H1 (cell line): ENCODE data around the gene GRID1. TPM values are rescaled to one million over a fixed set of nuclear protein-coding genes. Genes with fewer than 3 reads are reported as not detected.
A peak's percentile ranks its signal among the peaks of the same experiment; 100 is the strongest.

Experiments used
- CTCF ChIA-PET: fragments of 300-600 bp; sonication (Branson Sonifier 250); formaldehyde crosslinking; loops from one replicate; lab custom pipeline; 2021; ENCODE audit not compliant: partially characterized antibody; lab: Charles Lee
- POLR2A ChIA-PET: fragments of 300-600 bp; sonication (Branson Sonifier 250); formaldehyde crosslinking; loops from one replicate; lab custom pipeline; 2021; ENCODE audit warnings: inconsistent platforms; ENCODE audit not compliant: partially characterized antibody; lab: Charles Lee
- DNase-seq, 2 experiments: peaks; one replicate each; pipeline versions ENCODE4 v3.0.0 to v3.0.0-alpha.2; 2010 to 2022; ENCODE audit warnings: low spot score in 2 of 2, low read depth in 1 of 2, mixed read lengths in 1 of 2
- FAIRE-seq: peaks from 2 replicates; lab custom pipeline; 2011; peaks lifted over from hg19 to GRCh38; lab: Jason Lieb, UNC
- H2AFZ ChIP-seq: 2 replicates; pipeline ENCODE4 v1.8.1; 2012; ENCODE audit warnings: low read length, inconsistent platforms
- H2AK5ac ChIP-seq: 2 replicates; pipeline ENCODE4 v1.6.1; 2013; ENCODE audit warnings: low read depth, low read length
- H2BK120ac ChIP-seq: replicated peaks from 2 replicates; pipeline ENCODE3; 2013; ENCODE audit warnings: low read depth, low read length, inconsistent platforms
- H2BK12ac ChIP-seq: 2 replicates; pipeline ENCODE4 v1.6.1; 2013; ENCODE audit warnings: low read depth, low read length
- H2BK15ac ChIP-seq: 2 replicates; pipeline ENCODE4 v1.6.1; 2013; ENCODE audit warnings: low read length
- H2BK20ac ChIP-seq: 2 replicates; pipeline ENCODE4 v1.6.1; 2013; ENCODE audit warnings: low read length
- H2BK5ac ChIP-seq: 2 replicates; pipeline ENCODE4 v1.6.1; 2013; ENCODE audit warnings: low read depth, low read length
- H3K14ac ChIP-seq: 2 replicates; pipeline ENCODE4 v1.6.1; 2013; ENCODE audit warnings: inconsistent platforms; ENCODE audit not compliant: insufficient read length
- H3K18ac ChIP-seq: 2 replicates; pipeline ENCODE4 v1.6.1; 2013; ENCODE audit warnings: low read length; ENCODE audit errors: extremely low read depth
- H3K23ac ChIP-seq: 2 replicates; pipeline ENCODE4 v1.6.1; 2013; ENCODE audit warnings: inconsistent platforms; ENCODE audit not compliant: insufficient read length
- H3K23me2 ChIP-seq: 2 replicates; pipeline ENCODE4 v1.6.1; 2013; ENCODE audit warnings: low read depth, low read length
- H3K27ac ChIP-seq: 2 replicates; pipeline ENCODE4 v1.6.1; 2011; ENCODE audit warnings: low read depth, low read length, inconsistent platforms
- H3K27me3 ChIP-seq, 4 experiments: replicated peaks in 1 of 4; 1 replicate in 1 of 4; 2 replicates in 3 of 4; pipeline versions ENCODE4 v1.6.1 to v1.8.1; 2011 to 2013; ENCODE audit warnings: low read length in 3 of 4, mild to moderate bottlenecking in 3 of 4, inconsistent platforms in 2 of 4, mixed read lengths in 2 of 4, moderate library complexity in 1 of 4; ENCODE audit not compliant: control insufficient read depth in 3 of 4, insufficient read depth in 3 of 4; ENCODE audit errors: extremely low read depth in 1 of 4
- H3K36me3 ChIP-seq, 4 experiments: 2 replicates each; pipeline versions ENCODE4 v1.6.1 to v1.8.1; 2011 to 2013; ENCODE audit warnings: mild to moderate bottlenecking in 4 of 4, low read length in 3 of 4, moderate library complexity in 2 of 4, control low read depth in 1 of 4, inconsistent platforms in 1 of 4; ENCODE audit not compliant: insufficient read depth in 4 of 4, control insufficient read depth in 2 of 4
- H3K4ac ChIP-seq: replicated peaks from 2 replicates; pipeline ENCODE3; 2013; ENCODE audit warnings: low read length, low read depth, mixed read lengths, inconsistent platforms; ENCODE audit not compliant: insufficient read length
- H3K4me1 ChIP-seq, 4 experiments: replicated peaks in 1 of 4; 1 replicate in 1 of 4; 2 replicates in 3 of 4; pipeline versions ENCODE4 v1.6.1 to v1.8.1; 2011 to 2013; ENCODE audit warnings: low read length in 3 of 4, inconsistent platforms in 2 of 4, mixed read lengths in 1 of 4; ENCODE audit not compliant: insufficient read depth in 4 of 4, control insufficient read depth in 3 of 4
- H3K4me2 ChIP-seq, 2 experiments: 2 replicates each; pipeline versions ENCODE4 v1.6.1 to v1.8.1; 2011 to 2013; ENCODE audit warnings: low read depth in 2 of 2, low read length in 2 of 2, control low read depth in 1 of 2, inconsistent platforms in 1 of 2, mild to moderate bottlenecking in 1 of 2; ENCODE audit not compliant: insufficient read depth in 1 of 2
- H3K4me3 ChIP-seq, 4 experiments: fragments of 200-600, 300-600 bp in 1 of 4; sonication (generic), shearing (Covaris generic), sonication (Bioruptor Twin) in 1 of 4; 2 replicates each; pipeline versions ENCODE4 v1.5.1 to v1.8.1; 2011 to 2016; ENCODE audit warnings: low read length in 4 of 4, low read depth in 3 of 4, control low read depth in 2 of 4, inconsistent platforms in 2 of 4, mild to moderate bottlenecking in 2 of 4, mixed read lengths in 1 of 4, moderate library complexity in 1 of 4; ENCODE audit not compliant: insufficient read depth in 2 of 4; ENCODE audit errors: extremely low read depth in 1 of 4
- H3K56ac ChIP-seq: replicated peaks from 2 replicates; pipeline ENCODE3; 2013; ENCODE audit warnings: low read depth, mild to moderate bottlenecking, mixed read lengths, low read length, inconsistent platforms; ENCODE audit not compliant: insufficient read length
- H3K79me1 ChIP-seq: 2 replicates; pipeline ENCODE4 v1.6.1; 2013; ENCODE audit warnings: low read depth, low read length, control low read depth
- H3K79me2 ChIP-seq, 2 experiments: 2 replicates each; pipeline versions ENCODE4 v1.6.1 to v1.8.1; 2012 to 2013; ENCODE audit warnings: low read length in 2 of 2, mild to moderate bottlenecking in 2 of 2, inconsistent platforms in 1 of 2; ENCODE audit not compliant: insufficient read depth in 2 of 2, control insufficient read depth in 1 of 2
- H3K9ac ChIP-seq, 4 experiments: replicated peaks in 1 of 4; 1 replicate in 1 of 4; 2 replicates in 3 of 4; pipeline versions ENCODE4 v1.6.1 to v1.8.1; 2011 to 2013; ENCODE audit warnings: low read depth in 3 of 4, low read length in 3 of 4, control low read depth in 2 of 4, mild to moderate bottlenecking in 2 of 4, moderate library complexity in 2 of 4, inconsistent platforms in 1 of 4; ENCODE audit errors: extremely low read depth in 1 of 4
- H3K9me3 ChIP-seq, 2 experiments: 2 replicates each; pipeline versions ENCODE4 v1.6.1 to v1.8.1; 2012 to 2013; ENCODE audit warnings: mild to moderate bottlenecking in 2 of 2, moderate library complexity in 2 of 2, control low read depth in 1 of 2, inconsistent platforms in 1 of 2, low read depth in 1 of 2, low read length in 1 of 2, mixed read lengths in 1 of 2; ENCODE audit not compliant: insufficient read depth in 2 of 2
- H4K20me1 ChIP-seq, 2 experiments: replicated peaks in 1 of 2; 2 replicates each; pipeline versions ENCODE3 to v1.8.1; 2011 to 2013; ENCODE audit warnings: inconsistent platforms in 2 of 2, low read length in 2 of 2, mild to moderate bottlenecking in 1 of 2; ENCODE audit not compliant: insufficient read depth in 2 of 2, control insufficient read depth in 1 of 2
- H4K5ac ChIP-seq: 2 replicates; pipeline ENCODE4 v1.6.1; 2013; ENCODE audit warnings: low read length, low read depth, mixed read lengths, inconsistent platforms; ENCODE audit not compliant: insufficient read length
- H4K8ac ChIP-seq: 2 replicates; pipeline ENCODE4 v1.8.0; 2013; ENCODE audit warnings: mild to moderate bottlenecking, moderate library complexity, low read length, inconsistent platforms; ENCODE audit not compliant: insufficient read depth; ENCODE audit errors: extremely low read depth
- H4K91ac ChIP-seq: replicated peaks from 2 replicates; pipeline ENCODE3; 2013; ENCODE audit warnings: low read length, mixed read lengths, inconsistent platforms; ENCODE audit not compliant: insufficient read length
- EP300 ChIP-seq, 2 experiments: IDR thresholded peaks; 1 replicate in 1 of 2; 2 replicates in 1 of 2; pipeline ENCODE4 v1.6.1; 2011 to 2012; ENCODE audit warnings: low read depth in 2 of 2, low read length in 2 of 2, mild to moderate bottlenecking in 2 of 2, borderline replicate concordance in 1 of 2, inconsistent platforms in 1 of 2, moderate library complexity in 1 of 2
- MAFK ChIP-seq: IDR thresholded peaks from 2 replicates; pipeline ENCODE4 v1.6.1; 2012; ENCODE audit warnings: low read depth, mild to moderate bottlenecking, improper control_type of control experiment, low read length
- TEAD4 ChIP-seq: IDR thresholded peaks from 2 replicates; pipeline ENCODE4 v1.6.1; 2012; ENCODE audit warnings: low read depth, low read length, inconsistent platforms, mixed read lengths
- ZNF274 ChIP-seq: IDR thresholded peaks from 2 replicates; pipeline ENCODE4 v1.7.0; 2012; ENCODE audit warnings: low read length, borderline replicate concordance; ENCODE audit errors: extremely low read depth
- WGBS, 2 experiments: shearing (Covaris generic) in 1 of 2; methylation state at CpG; one replicate each; pipeline versions ENCODE4 v1.1.6 to v1.1.7; 2013 to 2015; ENCODE audit warnings: low lambda C conversion rate in 2 of 2, mixed read lengths in 2 of 2, inconsistent platforms in 1 of 2, low coverage in 1 of 2, missing lambda C conversion rate in 1 of 2; ENCODE audit not compliant: insufficient replicate concordance in 2 of 2, insufficient coverage in 1 of 2, insufficient read length in 1 of 2; ENCODE audit errors: extremely low coverage in 1 of 2, missing lambda C conversion rate in 1 of 2; 5-methylcytosine and 5-hydroxymethylcytosine counted together
- polyA plus RNA-seq, 7 experiments: library from polyadenylated mRNA; depleted of rRNA in 3 of 7; stranded (reverse) in 5 of 7; unstranded in 2 of 7; fragments of >200 nt in 5 of 7; fragments of 200-250 nt in 2 of 7; gene quantifications; 1 replicate in 5 of 7; 2 replicates in 1 of 7; 4 replicates in 1 of 7; pipeline versions ENCODE4 v1.2.1 to v1.2.3, GENCODE V29; 2011 to 2013; ENCODE audit warnings: missing spikeins in 2 of 7, mixed read lengths in 2 of 7
- total RNA-seq: library from RNA; stranded (reverse); fragmentation: NEBNext Ultra II Directional; extraction: Animal tissue kit (Norgen Biotek cat#: 25700); gene quantifications from 2 replicates; pipeline ENCODE4 v1.2.1, GENCODE V29; 2021

The GRID1 gene
- total and polyA plus RNA-seq, 2 of the 8 experiments (the other 6 are each of a cell fraction or from before 2014, with no cell fraction given), result 0.22 to 0.30 TPM

- CTCF ChIA-PET, result interaction anchor here (0.8 to 2.0 kb wide), 9 partner anchors 7 to 160 kb away, joined by 3 to 5 read pairs (median 4); no protein-coding TSS in a partner anchor
- H2BK15ac ChIP-seq, result no peak overlapping the region
Observed at GRCh38 chr10:86217371-86218080, 149.1 kb downstream of the GRID1 start.

More at GRCh38 chr10:86217371-86218080, 149.1 kb downstream of the GRID1 start:
- DNase-seq (no peak), FAIRE-seq (no peak)
- Histone ChIP-seq H3K9me3 (no peaks in the 10 kb centered on the region), H2BK12ac (no peak overlapping the region), H2AFZ (no peak overlapping the region), H3K4ac (no peak overlapping the region), H3K18ac (no peak overlapping the region), H3K27me3 (no peaks in the 10 kb centered on the region), H2BK5ac (no peak overlapping the region), H3K79me1 (no peaks in the 10 kb centered on the region), H4K8ac (peak overlapping the region; percentile 35; the same call in 1 of the 2 replicates), H2AK5ac (no peak overlapping the region), H4K5ac (no peak overlapping the region), H3K27ac (no peak overlapping the region), H3K36me3 (no peaks in the 10 kb centered on the region), H4K91ac (no peak overlapping the region), H4K20me1 (no peaks in the 10 kb centered on the region), H3K23me2 (no peaks in the 10 kb centered on the region), H2BK20ac (no peak overlapping the region), H3K4me3 (no peak overlapping the region), H3K79me2 (no peaks in the 10 kb centered on the region), H3K23ac (no peak overlapping the region), H2BK120ac (no peak overlapping the region), H3K56ac (no peak overlapping the region), H3K9ac (no peak overlapping the region), H3K4me1 (peaks cover 0 to 3% (median 0%) of the 10 kb centered on the region in 4 experiments; a peak in 1 of 7 replicates), H3K14ac (no peak overlapping the region), H3K4me2 (no peak overlapping the region)
- 86% methylated on average over 8 of the region's 10 CpGs; no CpG with 5 or more reads in 1 of the 2 experiments for WGBS, 2 experiments
- POLR2A ChIA-PET, result no interaction called here
- TF ChIP-seq TEAD4 (no peak), MAFK (no peak), EP300 (IDR thresholded peaks at IDR 0.05; ENCODE audit: borderline replicate concordance in 1 of 2, low read depth in 2 of 2, low read length in 2 of 2) (no peak), ZNF274 (no peak)
